Endothelial cell of umbilical vein (primary cell): Measurements from ENCODE around the gene CAMSAP3. TPM values are rescaled to one million over a fixed set of nuclear protein-coding genes. Genes with fewer than 3 reads are reported as not detected.

Experiments
- BruUV-seq: library from RNA; stranded (reverse); fragments of 400-500 nt; replicated peaks from 2 replicates; lab custom pipeline; 2021; lab: Mats Ljungman, UMichigan
- CTCF ChIA-PET: fragments of 300-600, 350-600 bp; sonication (Branson Sonifier 250); formaldehyde crosslinking; loops from one replicate; lab custom pipeline; 2021; ENCODE audit warnings: antibody characterized with exemption, inconsistent platforms; lab: Charles Lee
- POLR2A ChIA-PET: fragments of 300-600, 350-600 bp; sonication (Branson Sonifier 250); formaldehyde crosslinking; loops from one replicate; lab custom pipeline; 2021; ENCODE audit warnings: antibody characterized with exemption, inconsistent platforms; lab: Charles Lee
- DNase-seq: peaks from one replicate; pipeline ENCODE4 v3.0.0-alpha.2; 2011; ENCODE audit warnings: low read depth, low spot score
- FAIRE-seq: peaks from 2 replicates; lab custom pipeline; 2011; peaks lifted over from hg19 to GRCh38; lab: Jason Lieb, UNC
- H2AFZ ChIP-seq: 2 replicates; pipeline ENCODE4 v1.6.0; 2012; ENCODE audit warnings: low read depth, low read length, control low read depth, inconsistent platforms
- H3K27ac ChIP-seq: 2 replicates; pipeline ENCODE4 v1.5.1; 2011; ENCODE audit warnings: low read depth, mild to moderate bottlenecking, control low read depth, low read length, moderate library complexity; ENCODE audit not compliant: insufficient read depth
- H3K27me3 ChIP-seq, 2 experiments: 2 replicates each; pipeline versions ENCODE4 v1.6.0 to v1.6.1; 2011; ENCODE audit warnings: low read length in 2 of 2, mixed read lengths in 1 of 2; ENCODE audit not compliant: control insufficient read depth in 2 of 2, insufficient read depth in 2 of 2
- H3K36me3 ChIP-seq, 2 experiments: 2 replicates in 1 of 2; 3 replicates in 1 of 2; pipeline ENCODE4 v1.5.1; 2011; ENCODE audit warnings: low read length in 2 of 2, mild to moderate bottlenecking in 1 of 2, moderate library complexity in 1 of 2; ENCODE audit not compliant: control insufficient read depth in 2 of 2, insufficient read depth in 2 of 2; ENCODE audit errors: extremely low read depth in 1 of 2
- H3K4me1 ChIP-seq: 3 replicates; pipeline ENCODE4 v1.5.1; 2011; ENCODE audit warnings: mild to moderate bottlenecking, low read length; ENCODE audit not compliant: control insufficient read depth, insufficient read depth; ENCODE audit errors: extremely low read depth
- H3K4me2 ChIP-seq: 2 replicates; pipeline ENCODE4 v1.6.1; 2011; ENCODE audit warnings: low read length, control low read depth, mixed read lengths; ENCODE audit not compliant: insufficient read depth
- H3K4me3 ChIP-seq, 3 experiments: fragments of 200-600 bp in 1 of 3; sonication (generic), shearing (Covaris generic) in 1 of 3; replicated peaks in 1 of 3; 2 replicates each; pipeline ENCODE4 v1.5.1; 2011 to 2016; ENCODE audit warnings: control low read depth in 3 of 3, low read length in 3 of 3, mild to moderate bottlenecking in 2 of 3, inconsistent platforms in 1 of 3, low read depth in 1 of 3, moderate library complexity in 1 of 3; ENCODE audit not compliant: insufficient read depth in 1 of 3
- H3K79me2 ChIP-seq: 2 replicates; pipeline ENCODE4 v1.6.0; 2012; ENCODE audit warnings: low read length, inconsistent platforms; ENCODE audit not compliant: control insufficient read depth, insufficient read depth
- H3K9ac ChIP-seq: replicated peaks from 2 replicates; pipeline ENCODE3; 2011; ENCODE audit warnings: low read length, control low read depth; ENCODE audit not compliant: insufficient read depth; ENCODE audit errors: extremely low read depth
- H3K9me1 ChIP-seq: replicated peaks from 3 replicates; pipeline ENCODE4 v1.6.0; 2011; ENCODE audit warnings: mild to moderate bottlenecking, low read length; ENCODE audit not compliant: control insufficient read depth, insufficient read depth; ENCODE audit errors: extremely low read depth
- H3K9me3 ChIP-seq: replicated peaks from 2 replicates; pipeline ENCODE4 v1.5.1; 2012; ENCODE audit warnings: low read length, inconsistent platforms; ENCODE audit not compliant: control insufficient read depth, insufficient read depth
- H4K20me1 ChIP-seq: replicated peaks from 2 replicates; pipeline ENCODE3; 2011; ENCODE audit warnings: mild to moderate bottlenecking, low read length; ENCODE audit not compliant: control insufficient read depth, insufficient read depth; ENCODE audit errors: extremely low read depth
- CTCF ChIP-seq, 2 donors: IDR thresholded peaks; 1 replicate in 1 of 2; 2 replicates in 1 of 2; pipeline ENCODE4 v1.5.1; 2011; ENCODE audit warnings: low read length in 2 of 2, mild to moderate bottlenecking in 2 of 2, moderate library complexity in 2 of 2, control low read depth in 1 of 2, inconsistent platforms in 1 of 2, low read depth in 1 of 2; ENCODE audit not compliant: insufficient read depth in 1 of 2; ENCODE audit errors: extremely low read depth in 1 of 2
- EZH2 ChIP-seq: IDR thresholded peaks from 2 replicates; pipeline ENCODE4 v1.6.1; 2012; ENCODE audit warnings: borderline replicate concordance, low read depth, mild to moderate bottlenecking, moderate library complexity, low read length, inconsistent platforms; ENCODE audit not compliant: severe bottlenecking
- FOS ChIP-seq: IDR thresholded peaks from 2 replicates; pipeline ENCODE4 v1.6.1; 2011; ENCODE audit warnings: mild to moderate bottlenecking, low read length, moderate library complexity, borderline replicate concordance; ENCODE audit not compliant: insufficient read depth
- GATA2 ChIP-seq: IDR thresholded peaks from 2 replicates; pipeline ENCODE4 v1.7.0; 2011; ENCODE audit warnings: low read depth, mild to moderate bottlenecking, moderate library complexity, mixed read lengths, low read length; ENCODE audit not compliant: insufficient read length, insufficient read depth
- JUN ChIP-seq: IDR thresholded peaks from 2 replicates; pipeline ENCODE4 v1.6.1; 2011; ENCODE audit warnings: borderline replicate concordance, low read depth; ENCODE audit not compliant: insufficient read length, insufficient read depth
- MAX ChIP-seq: IDR thresholded peaks from 2 replicates; pipeline ENCODE4 v1.6.1; 2011; ENCODE audit not compliant: insufficient read depth, insufficient read length
- MYC ChIP-seq: IDR thresholded peaks from one replicate; pipeline ENCODE4 v1.6.1; 2011; ENCODE audit warnings: mild to moderate bottlenecking, low read depth, low read length
- POLR2A ChIP-seq: IDR thresholded peaks from 2 replicates; pipeline ENCODE4 v1.6.1; 2012; ENCODE audit warnings: low read depth, mild to moderate bottlenecking, control low read depth, low read length
- dilution Hi-C: fragments of 300-500 bp; cut with MboI; formaldehyde crosslinking; loops from one replicate; pipeline ENCODE4 v1.15.0; 2019; ENCODE audit warnings: low sequenced_read_pairs; ENCODE audit not compliant: extremely low pct_ligation_motif_present
- intact Hi-C: fragments of 100-400 bp; cut with micrococcal nuclease; formaldehyde crosslinking; loops from one replicate; pipeline ENCODE4 v1.10.0; 2022
- polyA plus RNA-seq, 4 experiments: library from polyadenylated mRNA; depleted of rRNA in 3 of 4; stranded (reverse) in 3 of 4; unstranded in 1 of 4; fragments of >200 nt; gene quantifications; 2 replicates each; pipeline versions ENCODE4 v1.2.1 to v1.2.3, GENCODE V29; 2011 to 2012; ENCODE audit warnings: missing spikeins in 1 of 4
- total RNA-seq: library from RNA; stranded (reverse); gene quantifications from 2 replicates; pipeline ENCODE4 v1.2.3, GENCODE V29; 2021

The CAMSAP3 gene
- total and polyA plus RNA-seq, 2 donors (not counting 3 experiments of a cell fraction or from before 2014, with no cell fraction given), result 0.11 to 0.22 TPM

GRCh38 chr19:7560255-7560654 is 35.4 kb upstream of the CAMSAP3 start:
- Histone ChIP-seq H3K9me1 (no peaks in the 10 kb centered on the region), H3K27me3 (no peaks in the 10 kb centered on the region), H3K36me3 (peaks cover 3 to 37% of the 10 kb centered on the region in 2 experiments), H3K4me3 (no peak overlapping the region), H3K27ac (no peak overlapping the region), H2AFZ (no peak overlapping the region), H3K9ac (no peak overlapping the region), H4K20me1 (no peaks in the 10 kb centered on the region), H3K79me2 (no peaks in the 10 kb centered on the region), H3K4me2 (no peak overlapping the region), H3K9me3 (no peaks in the 10 kb centered on the region), H3K4me1 (no peaks in the 10 kb centered on the region)
- TF ChIP-seq GATA2 (no peak), MAX (no peak), CTCF (IDR thresholded peaks at IDR 0.05; ENCODE audit: extremely low read depth in 1 of 2, insufficient read depth in 1 of 2, low read depth in 1 of 2, low read length in 2 of 2) (no peak), FOS (no peak), EZH2 (no peak), JUN (no peak), MYC (no peak), POLR2A (no peak)
- FAIRE-seq (no peak), DNase-seq (no peak)
- dilution Hi-C loops (no loop called here), intact Hi-C loops (loop anchor here (10.0 kb wide), 1 partner anchor 455 kb away; no protein-coding TSS in a partner anchor)
- ChIA-PET CTCF (interaction anchor here (1.3 to 3.6 kb wide), 2 partner anchors 8 to 121 kb away, joined by 3 to 22 read pairs; partner anchors contain the start of gene TRAPPC5), POLR2A (no interaction called here)
- no TSS peak for BruUV-seq
